ENCODE data around the gene MTF2. TPM values are rescaled to one million over a fixed set of nuclear protein-coding genes. Genes with fewer than 3 reads are reported as not detected.
A peak's percentile ranks its signal among the peaks of the same experiment; 100 is the strongest.

MTF2 gene
- total RNA-seq, 2 donors from 2014 or later = 10.4 to 31.5 TPM

GRCh38 chr1:93047618-93048017, 31.5 kb upstream of the MTF2 start:
- no peaks in the 10 kb centered on the region for H3K27me3 ChIP-seq (replicated peaks; ENCODE audit: insufficient read depth)
- no peak overlapping the region for H3K27ac ChIP-seq
- intact Hi-C loops (cut with DNase I) = no loop called here
- H3K4me1 ChIP-seq (replicated peaks) = no peaks in the 10 kb centered on the region
- no peak overlapping the region for H3K4me3 ChIP-seq
- TF ChIP-seq CTCF (IDR thresholded peaks at IDR 0.05) (no peak), POLR2A (IDR thresholded peaks at IDR 0.05) (no peak), POLR2AphosphoS5 (IDR thresholded peaks at IDR 0.05) (no peak)
- no peaks in the 10 kb centered on the region for H3K9me3 ChIP-seq
- no peak for DNase-seq (ENCODE audit: low spot score)
- 50% methylated on average over 3 of the region's 3 CpGs for WGBS
- H3K36me3 ChIP-seq = no peaks in the 10 kb centered on the region

GRCh38 chr1:93051961-93052360, 27.1 kb upstream of the MTF2 start:
- Histone ChIP-seq H3K27ac (no peak overlapping the region), H3K9me3 (no peaks in the 10 kb centered on the region), H3K36me3 (no peaks in the 10 kb centered on the region), H3K4me3 (no peak overlapping the region), H3K4me1 (replicated peaks) (no peaks in the 10 kb centered on the region), H3K27me3 (replicated peaks; ENCODE audit: insufficient read depth) (no peaks in the 10 kb centered on the region)
- TF ChIP-seq CTCF (IDR thresholded peaks at IDR 0.05) = no peak
- no peak for DNase-seq (ENCODE audit: low spot score)
- intact Hi-C loops (cut with DNase I) = no loop called here
- WGBS = 71% methylated on average over 1 of the region's 1 CpG

- 37% methylated on average over 4 of the region's 4 CpGs for WGBS
- Histone ChIP-seq H3K27me3 (replicated peaks; ENCODE audit: insufficient read depth) (no peaks in the 10 kb centered on the region), H3K36me3 (no peaks in the 10 kb centered on the region), H3K4me1 (replicated peaks) (no peaks in the 10 kb centered on the region), H3K27ac (no peak overlapping the region), H3K4me3 (no peak overlapping the region), H3K9me3 (no peaks in the 10 kb centered on the region)
- DNase-seq (ENCODE audit: low spot score) = no peak
- intact Hi-C loops (cut with DNase I) = no loop called here
- no peak for TF ChIP-seq CTCF (IDR thresholded peaks at IDR 0.05)
- TF ChIP-seq POLR2AphosphoS5 (IDR thresholded peaks at IDR 0.05) = no peak
- no peak for TF ChIP-seq POLR2A (IDR thresholded peaks at IDR 0.05)
These were observed 22.9 kb upstream of the MTF2 start for GRCh38 chr1:93056214-93056613.

- Histone ChIP-seq H3K27ac (no peak overlapping the region), H3K36me3 (no peaks in the 10 kb centered on the region), H3K9me3 (no peaks in the 10 kb centered on the region), H3K27me3 (replicated peaks; ENCODE audit: insufficient read depth) (no peaks in the 10 kb centered on the region), H3K4me1 (replicated peaks) (no peaks in the 10 kb centered on the region), H3K4me3 (no peak overlapping the region)
- no peak for DNase-seq (ENCODE audit: low spot score)
- intact Hi-C loops (cut with DNase I) = no loop called here
- no peak for TF ChIP-seq POLR2A (IDR thresholded peaks at IDR 0.05)
- TF ChIP-seq POLR2AphosphoS5 (IDR thresholded peaks at IDR 0.05) = no peak
- TF ChIP-seq CTCF (IDR thresholded peaks at IDR 0.05) = no peak
- WGBS = 83% methylated on average over 2 of the region's 2 CpGs
These were observed 22.4 kb upstream of the MTF2 start for GRCh38 chr1:93056649-93057048.

- Histone ChIP-seq H3K27ac (no peak overlapping the region), H3K27me3 (replicated peaks; ENCODE audit: insufficient read depth) (no peaks in the 10 kb centered on the region), H3K4me3 (no peak overlapping the region), H3K4me1 (replicated peaks) (no peaks in the 10 kb centered on the region), H3K36me3 (no peaks in the 10 kb centered on the region), H3K9me3 (no peaks in the 10 kb centered on the region)
- intact Hi-C loops (cut with DNase I) = no loop called here
- DNase-seq (ENCODE audit: low spot score) = peak; percentile 6
- TF ChIP-seq CTCF (IDR thresholded peaks at IDR 0.05) = peak in 3 of 4 experiments; percentile 14 to 47 (median 47)
- no peak for TF ChIP-seq POLR2A (IDR thresholded peaks at IDR 0.05)
- WGBS = 50% methylated on average over 3 of the region's 3 CpGs
These were observed 16.9 kb upstream of the MTF2 start for GRCh38 chr1:93061895-93062792.
